ENCODE results near the gene RFTN1. TPM values are rescaled to one million over a fixed set of nuclear protein-coding genes. Genes with fewer than 3 reads are reported as not detected.

Gene RFTN1
- total and polyA plus RNA-seq, 2 donors (not counting 1 experiment from before 2014, with no cell fraction given): 35.1 to 35.5 TPM

GRCh38 chr3:16286751-16287543 lies 226.6 kb downstream of the RFTN1 start:
- TF ChIP-seq CTCF (conservative IDR thresholded peaks at IDR 0.05 in 1 of 2, IDR thresholded peaks at IDR 0.05 in 1 of 2; ENCODE audit: low read depth in 1 of 2, low read length in 2 of 2) (no peak), EZH2 (IDR thresholded peaks at IDR 0.05; ENCODE audit: low read length, missing control alignments) (no peak)
- Histone ChIP-seq H3K27me3 (ENCODE audit: control insufficient read depth, insufficient read depth, low read length) (no peaks in the 10 kb centered on the region), H3K9ac (ENCODE audit: insufficient read depth, low read length) (no peak overlapping the region), H3K4me3 (replicated peaks in 1 of 4; ENCODE audit: control extremely low read depth in 1 of 4, insufficient read depth in 1 of 4, low read depth in 3 of 4, low read length in 4 of 4) (no peak overlapping the region), H3K36me3 (ENCODE audit: control insufficient read depth, insufficient read depth, low read length) (no peaks in the 10 kb centered on the region), H2AFZ (ENCODE audit: low read length) (no peak overlapping the region), H3K4me2 (ENCODE audit: extremely low read depth, insufficient read depth, low read length) (no peak overlapping the region), H3K4me1 (ENCODE audit: control insufficient read depth, extremely low read depth, insufficient read depth, low read length) (no peaks in the 10 kb centered on the region), H3K27ac (ENCODE audit: insufficient read depth, low read length) (no peak overlapping the region), H3K9me3 (ENCODE audit: control insufficient read depth, insufficient read depth, low read depth, low read length) (no peaks in the 10 kb centered on the region), H3K79me2 (ENCODE audit: control insufficient read depth, insufficient read depth, low read length) (no peaks in the 10 kb centered on the region), H4K20me1 (ENCODE audit: control insufficient read depth, extremely low read depth, insufficient read depth, low read length) (no peaks in the 10 kb centered on the region)
- DNase-seq (ENCODE audit: low read depth in 2 of 2): peak in 1 of 2 donors; percentile 26

GRCh38 chr3:16286161-16286560 lies 227.3 kb downstream of the RFTN1 start:
- H2AFZ ChIP-seq (ENCODE audit: low read length): no peak overlapping the region
- DNase-seq (ENCODE audit: low read depth in 2 of 2): no peak
- TF ChIP-seq EZH2 (IDR thresholded peaks at IDR 0.05; ENCODE audit: low read length, missing control alignments) (no peak), CTCF (conservative IDR thresholded peaks at IDR 0.05 in 1 of 2, IDR thresholded peaks at IDR 0.05 in 1 of 2; ENCODE audit: low read depth in 1 of 2, low read length in 2 of 2) (no peak)
- H3K4me3 ChIP-seq (replicated peaks in 1 of 4; ENCODE audit: control extremely low read depth in 1 of 4, insufficient read depth in 1 of 4, low read depth in 3 of 4, low read length in 4 of 4): no peak overlapping the region
- H3K79me2 ChIP-seq (ENCODE audit: control insufficient read depth, insufficient read depth, low read length): no peaks in the 10 kb centered on the region
- no peaks in the 10 kb centered on the region for H3K36me3 ChIP-seq (ENCODE audit: control insufficient read depth, insufficient read depth, low read length)
- H4K20me1 ChIP-seq (ENCODE audit: control insufficient read depth, extremely low read depth, insufficient read depth, low read length): no peaks in the 10 kb centered on the region
- H3K9me3 ChIP-seq (ENCODE audit: control insufficient read depth, insufficient read depth, low read depth, low read length): no peaks in the 10 kb centered on the region
- no peak overlapping the region for H3K27ac ChIP-seq (ENCODE audit: insufficient read depth, low read length)
- no peaks in the 10 kb centered on the region for H3K27me3 ChIP-seq (ENCODE audit: control insufficient read depth, insufficient read depth, low read length)
- no peak overlapping the region for H3K9ac ChIP-seq (ENCODE audit: insufficient read depth, low read length)
- H3K4me2 ChIP-seq (ENCODE audit: extremely low read depth, insufficient read depth, low read length): no peak overlapping the region
- no peaks in the 10 kb centered on the region for H3K4me1 ChIP-seq (ENCODE audit: control insufficient read depth, extremely low read depth, insufficient read depth, low read length)

- Histone ChIP-seq H3K79me2 (ENCODE audit: control insufficient read depth, insufficient read depth, low read length) (no peaks in the 10 kb centered on the region), H3K27me3 (ENCODE audit: control insufficient read depth, insufficient read depth, low read length) (no peaks in the 10 kb centered on the region), H4K20me1 (ENCODE audit: control insufficient read depth, extremely low read depth, insufficient read depth, low read length) (no peaks in the 10 kb centered on the region), H3K9ac (ENCODE audit: insufficient read depth, low read length) (no peak overlapping the region), H3K9me3 (ENCODE audit: control insufficient read depth, insufficient read depth, low read depth, low read length) (no peaks in the 10 kb centered on the region), H3K27ac (ENCODE audit: insufficient read depth, low read length) (no peak overlapping the region), H2AFZ (ENCODE audit: low read length) (no peak overlapping the region), H3K4me2 (ENCODE audit: extremely low read depth, insufficient read depth, low read length) (no peak overlapping the region), H3K4me3 (replicated peaks in 1 of 4; ENCODE audit: control extremely low read depth in 1 of 4, insufficient read depth in 1 of 4, low read depth in 3 of 4, low read length in 4 of 4) (no peak overlapping the region), H3K36me3 (ENCODE audit: control insufficient read depth, insufficient read depth, low read length) (no peaks in the 10 kb centered on the region), H3K4me1 (ENCODE audit: control insufficient read depth, extremely low read depth, insufficient read depth, low read length) (no peaks in the 10 kb centered on the region)
- TF ChIP-seq EZH2 (IDR thresholded peaks at IDR 0.05; ENCODE audit: low read length, missing control alignments) (no peak), CTCF (conservative IDR thresholded peaks at IDR 0.05 in 1 of 2, IDR thresholded peaks at IDR 0.05 in 1 of 2; ENCODE audit: low read depth in 1 of 2, low read length in 2 of 2) (no peak)
- DNase-seq (ENCODE audit: low read depth in 2 of 2): no peak
Measured at GRCh38 chr3:16284633-16285032, 228.9 kb downstream of the RFTN1 start.
